Measurements from ENCODE around the gene HECW1.

HECW1 gene

DNA sequence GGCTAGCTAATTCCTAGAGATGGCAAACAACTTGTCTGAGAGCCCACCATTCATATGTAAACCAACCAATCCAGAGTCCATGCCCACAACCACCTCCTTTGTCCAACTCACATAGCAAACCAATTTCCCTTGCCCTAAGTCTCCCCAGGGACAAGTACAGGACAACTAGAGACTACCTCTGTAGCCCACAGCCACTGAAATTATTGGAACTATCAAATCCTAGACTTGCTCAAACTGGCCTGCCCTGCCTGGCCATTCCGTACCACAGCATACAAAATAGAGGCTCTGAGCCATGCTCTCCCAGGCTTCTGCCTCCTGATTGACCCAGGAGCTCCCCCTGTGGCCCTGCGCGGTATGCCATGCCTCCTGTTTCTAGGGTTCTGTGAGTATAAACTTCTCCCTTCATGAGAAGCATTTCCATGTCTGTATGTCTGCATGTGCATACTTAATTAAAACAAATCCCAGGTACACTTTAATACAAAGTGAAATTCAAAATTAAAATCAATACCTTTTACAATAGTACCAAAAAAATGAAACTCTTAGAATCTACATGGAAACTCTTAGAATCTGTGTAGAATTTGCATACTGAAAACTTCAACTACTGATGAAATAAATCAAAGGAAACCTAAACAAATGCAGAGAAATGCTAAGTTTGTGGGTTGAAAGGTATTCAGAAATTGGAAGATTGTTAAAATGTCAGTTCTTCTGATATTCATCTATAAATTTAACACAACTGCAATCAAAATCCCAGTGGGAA, 4.0 kb upstream of the HECW1 start:
- Histone ChIP-seq H3K27ac (ENCODE audit: low read depth, low read length) (no peak overlapping the region), H2BK120ac (ENCODE audit: low read depth, low read length) (no peak overlapping the region), H3K4me2 (ENCODE audit: low read length) (no peak overlapping the region), H3K79me2 (ENCODE audit: control insufficient read depth, insufficient read depth, low read length) (no peaks in the 10 kb centered on the region), H4K8ac (ENCODE audit: low read depth, low read length) (no peak overlapping the region), H3K4ac (ENCODE audit: low read depth, low read length) (peak overlapping the region; percentile 44), H3K79me1 (ENCODE audit: low read length) (no peaks in the 10 kb centered on the region), H3K4me1 (ENCODE audit: control insufficient read depth, low read depth, low read length) (no peaks in the 10 kb centered on the region), H4K5ac (ENCODE audit: low read length) (peak overlapping the region; percentile 76), H3K9ac (ENCODE audit: low read length) (no peak overlapping the region), H2AK5ac (ENCODE audit: low read length) (no peak overlapping the region), H3K36me3 (ENCODE audit: control insufficient read depth, insufficient read depth, low read length) (no peaks in the 10 kb centered on the region), H3K56ac (ENCODE audit: low read length) (peak overlapping the region; percentile 63), H3K4me3 (ENCODE audit: low read length) (no peak overlapping the region), H3K27me3 (ENCODE audit: insufficient read depth, low read length, poor library complexity) (no peaks in the 10 kb centered on the region), H3K18ac (ENCODE audit: low read length) (peak overlapping the region; percentile 43), H2BK15ac (replicated peaks; ENCODE audit: low read depth) (no peak overlapping the region), H3K23ac (ENCODE audit: low read length) (no peak overlapping the region), H2BK5ac (ENCODE audit: low read length) (no peak overlapping the region)
- DNase-seq = peak; percentile 87
- no CpG with 5 or more reads among the region's 3 CpGs for WGBS (ENCODE audit: extremely low coverage, insufficient coverage, low lambda C conversion rate)

DNA sequence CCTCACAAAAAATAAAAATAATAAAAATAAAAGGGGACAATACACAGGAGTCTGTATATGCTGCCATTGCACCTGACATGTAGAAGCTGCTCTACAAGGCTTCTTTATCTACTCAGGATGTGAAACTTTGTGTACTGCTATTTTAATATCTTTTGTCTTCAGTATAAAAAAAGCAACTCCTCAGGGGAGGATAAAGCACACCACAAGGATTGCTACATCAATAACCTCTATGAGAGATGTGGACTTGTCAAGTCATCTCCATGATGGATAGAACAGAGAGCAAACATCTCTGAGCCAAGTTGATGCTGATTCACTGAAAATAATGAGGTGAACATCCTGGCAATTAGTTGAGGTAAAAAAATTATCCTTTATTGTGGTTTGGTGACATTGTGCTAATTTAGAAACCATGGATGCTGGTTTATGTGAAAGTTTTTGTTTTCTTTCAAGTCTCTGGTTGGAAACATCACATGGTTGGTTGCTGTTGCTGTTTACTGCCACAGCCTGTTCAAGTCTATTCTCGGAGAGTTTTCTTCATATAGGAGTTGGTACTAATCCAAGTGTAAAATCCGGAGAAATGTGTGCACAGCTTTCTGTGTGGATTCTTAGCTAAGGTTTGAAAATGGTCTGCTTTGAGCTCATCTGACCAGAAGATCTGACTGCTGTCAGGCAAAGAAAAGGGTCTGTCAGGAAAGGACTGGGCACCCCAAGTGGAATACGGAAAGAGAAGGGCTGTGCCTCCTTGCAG, 1.5 kb upstream of the HECW1 start:
- no peak overlapping the region for H4K8ac ChIP-seq (ENCODE audit: low read depth, low read length)
- H3K56ac ChIP-seq (ENCODE audit: low read length) = peak overlapping the region; percentile 51
- H2BK15ac ChIP-seq (replicated peaks; ENCODE audit: low read depth) = no peak overlapping the region
- no peaks in the 10 kb centered on the region for H3K36me3 ChIP-seq (ENCODE audit: control insufficient read depth, insufficient read depth, low read length)
- H2BK120ac ChIP-seq (ENCODE audit: low read depth, low read length) = no peak overlapping the region
- no CpG with 5 or more reads among the region's 3 CpGs for WGBS (ENCODE audit: extremely low coverage, insufficient coverage, low lambda C conversion rate)
- H3K79me1 ChIP-seq (ENCODE audit: low read length) = no peaks in the 10 kb centered on the region
- H3K4ac ChIP-seq (ENCODE audit: low read depth, low read length) = no peak overlapping the region
- no peak overlapping the region for H3K23ac ChIP-seq (ENCODE audit: low read length)
- H3K4me2 ChIP-seq (ENCODE audit: low read length) = no peak overlapping the region
- H3K18ac ChIP-seq (ENCODE audit: low read length) = no peak overlapping the region
- H3K4me1 ChIP-seq (ENCODE audit: control insufficient read depth, low read depth, low read length) = peaks cover 3% of the 10 kb centered on the region
- H3K27ac ChIP-seq (ENCODE audit: low read depth, low read length) = no peak overlapping the region
- no peaks in the 10 kb centered on the region for H3K27me3 ChIP-seq (ENCODE audit: insufficient read depth, low read length, poor library complexity)
- no peak overlapping the region for H3K9ac ChIP-seq (ENCODE audit: low read length)
- no peaks in the 10 kb centered on the region for H3K79me2 ChIP-seq (ENCODE audit: control insufficient read depth, insufficient read depth, low read length)
- H3K4me3 ChIP-seq (ENCODE audit: low read length) = no peak overlapping the region
- H2BK5ac ChIP-seq (ENCODE audit: low read length) = no peak overlapping the region
- no peak for DNase-seq
- peak overlapping the region; percentile 49 for H2AK5ac ChIP-seq (ENCODE audit: low read length)
- no peak overlapping the region for H4K5ac ChIP-seq (ENCODE audit: low read length)

DNA sequence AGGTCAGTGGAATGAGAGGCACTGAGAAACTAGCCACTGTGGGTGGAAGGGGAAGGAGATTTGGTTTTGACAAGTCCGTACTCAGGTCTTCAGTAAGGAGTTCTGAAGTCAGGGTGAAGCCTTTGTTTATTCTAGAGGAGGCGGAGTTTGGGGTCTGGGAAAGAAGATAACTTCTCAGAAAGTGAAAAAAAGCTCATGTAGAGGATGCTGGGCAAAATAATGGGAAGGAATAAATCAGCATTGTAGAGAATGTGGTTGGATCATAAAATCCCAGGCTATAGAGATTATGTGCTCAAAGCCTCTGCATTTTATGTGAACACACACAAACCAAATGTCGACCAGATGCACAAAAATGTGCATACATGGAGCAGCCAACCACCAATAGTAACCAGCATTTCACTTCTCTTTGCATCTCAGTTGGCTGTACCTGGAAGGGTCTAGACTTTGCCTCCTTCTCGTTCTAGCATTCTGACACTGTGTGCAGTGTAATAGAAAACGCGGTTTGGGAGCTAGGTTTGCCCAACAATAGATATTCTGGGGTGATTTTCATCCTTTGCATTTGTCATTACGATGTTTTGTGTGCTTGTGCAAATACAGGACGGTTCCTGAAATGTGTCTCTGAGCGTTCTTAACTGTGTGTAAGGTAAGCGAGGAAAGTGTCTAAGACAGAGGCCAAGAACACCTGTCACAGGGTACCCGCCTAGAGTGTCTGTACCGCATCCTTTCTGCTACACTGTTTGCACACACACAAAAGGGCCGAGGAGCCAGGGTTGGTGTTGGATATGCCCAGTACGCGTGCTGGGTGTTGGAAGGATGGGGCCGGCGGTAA, 603 bp upstream of the HECW1 start:
- Histone ChIP-seq H4K8ac (ENCODE audit: low read depth, low read length) (no peak overlapping the region), H3K27me3 (ENCODE audit: insufficient read depth, low read length, poor library complexity) (no peaks in the 10 kb centered on the region), H3K4me3 (ENCODE audit: low read length) (no peak overlapping the region), H3K79me2 (ENCODE audit: control insufficient read depth, insufficient read depth, low read length) (no peaks in the 10 kb centered on the region), H3K4me2 (ENCODE audit: low read length) (no peak overlapping the region), H3K36me3 (ENCODE audit: control insufficient read depth, insufficient read depth, low read length) (no peaks in the 10 kb centered on the region), H4K5ac (ENCODE audit: low read length) (no peak overlapping the region), H3K56ac (ENCODE audit: low read length) (peak overlapping the region; percentile 80), H3K4ac (ENCODE audit: low read depth, low read length) (no peak overlapping the region), H3K23ac (ENCODE audit: low read length) (no peak overlapping the region), H3K27ac (ENCODE audit: low read depth, low read length) (no peak overlapping the region), H2BK15ac (replicated peaks; ENCODE audit: low read depth) (no peak overlapping the region), H3K9ac (ENCODE audit: low read length) (no peak overlapping the region), H3K18ac (ENCODE audit: low read length) (no peak overlapping the region), H3K79me1 (ENCODE audit: low read length) (no peaks in the 10 kb centered on the region), H2AK5ac (ENCODE audit: low read length) (peak overlapping the region; percentile 49), H2BK5ac (ENCODE audit: low read length) (no peak overlapping the region), H2BK120ac (ENCODE audit: low read depth, low read length) (no peak overlapping the region), H3K4me1 (ENCODE audit: control insufficient read depth, low read depth, low read length) (peaks cover 3% of the 10 kb centered on the region)
- WGBS (ENCODE audit: extremely low coverage, insufficient coverage, low lambda C conversion rate) = no CpG with 5 or more reads among the region's 17 CpGs
- DNase-seq = no peak

DNA sequence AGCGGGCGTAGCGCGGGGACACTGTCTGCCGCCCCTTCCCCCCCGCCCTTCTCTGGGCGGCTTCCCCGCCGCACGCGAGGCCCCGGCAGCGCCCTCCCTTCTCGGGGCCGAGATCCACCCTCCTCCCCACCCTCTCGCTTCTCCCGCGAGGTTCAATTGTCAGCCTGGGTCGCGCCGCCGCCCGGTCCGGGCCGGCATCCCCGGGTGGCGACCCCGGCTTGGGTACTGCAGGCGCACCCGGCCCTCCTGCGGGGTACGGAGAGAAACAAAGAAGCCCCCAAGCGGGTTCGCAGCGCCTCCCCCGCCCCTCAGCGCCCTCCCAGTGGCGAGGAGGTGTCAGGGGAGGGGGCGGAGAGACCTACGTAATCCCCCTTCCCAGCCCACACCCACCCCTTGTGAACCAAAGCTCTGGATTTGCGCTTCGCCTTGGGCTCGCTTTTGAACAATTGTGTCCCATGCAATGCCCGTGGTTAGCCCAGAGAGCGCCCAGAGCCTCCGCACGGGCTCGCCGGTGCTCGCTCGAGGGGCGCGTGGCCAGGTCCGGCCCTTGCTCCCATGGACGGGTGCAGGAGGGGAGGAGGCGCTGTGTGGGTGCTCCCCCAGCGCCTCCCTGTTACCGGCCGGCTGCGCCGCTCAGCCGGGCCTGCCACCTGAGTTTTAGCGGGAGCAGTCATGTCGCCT, 634 bp downstream of the HECW1 start:
- Histone ChIP-seq H3K27me3 (ENCODE audit: insufficient read depth, low read length, poor library complexity) (no peaks in the 10 kb centered on the region), H3K9ac (ENCODE audit: low read length) (peak overlapping the region; percentile 80), H4K8ac (ENCODE audit: low read depth, low read length) (no peak overlapping the region), H2BK120ac (ENCODE audit: low read depth, low read length) (peak overlapping the region; percentile 32), H3K4me2 (ENCODE audit: low read length) (peak overlapping the region; percentile 53), H3K4me3 (ENCODE audit: low read length) (peak overlapping the region; percentile 39), H4K5ac (ENCODE audit: low read length) (no peak overlapping the region), H3K4me1 (ENCODE audit: control insufficient read depth, low read depth, low read length) (peaks cover 3% of the 10 kb centered on the region), H2BK5ac (ENCODE audit: low read length) (no peak overlapping the region), H3K36me3 (ENCODE audit: control insufficient read depth, insufficient read depth, low read length) (no peaks in the 10 kb centered on the region), H3K79me1 (ENCODE audit: low read length) (no peaks in the 10 kb centered on the region), H3K4ac (ENCODE audit: low read depth, low read length) (no peak overlapping the region), H3K56ac (ENCODE audit: low read length) (peak overlapping the region; percentile 80), H2BK15ac (replicated peaks; ENCODE audit: low read depth) (no peak overlapping the region), H2AK5ac (ENCODE audit: low read length) (no peak overlapping the region), H3K79me2 (ENCODE audit: control insufficient read depth, insufficient read depth, low read length) (no peaks in the 10 kb centered on the region), H3K27ac (ENCODE audit: low read depth, low read length) (peak overlapping the region; percentile 53), H3K23ac (ENCODE audit: low read length) (no peak overlapping the region), H3K18ac (ENCODE audit: low read length) (peak overlapping the region; percentile 80)
- no CpG with 5 or more reads among the region's 64 CpGs for WGBS (ENCODE audit: extremely low coverage, insufficient coverage, low lambda C conversion rate)
- peak; percentile 90 for DNase-seq

DNA sequence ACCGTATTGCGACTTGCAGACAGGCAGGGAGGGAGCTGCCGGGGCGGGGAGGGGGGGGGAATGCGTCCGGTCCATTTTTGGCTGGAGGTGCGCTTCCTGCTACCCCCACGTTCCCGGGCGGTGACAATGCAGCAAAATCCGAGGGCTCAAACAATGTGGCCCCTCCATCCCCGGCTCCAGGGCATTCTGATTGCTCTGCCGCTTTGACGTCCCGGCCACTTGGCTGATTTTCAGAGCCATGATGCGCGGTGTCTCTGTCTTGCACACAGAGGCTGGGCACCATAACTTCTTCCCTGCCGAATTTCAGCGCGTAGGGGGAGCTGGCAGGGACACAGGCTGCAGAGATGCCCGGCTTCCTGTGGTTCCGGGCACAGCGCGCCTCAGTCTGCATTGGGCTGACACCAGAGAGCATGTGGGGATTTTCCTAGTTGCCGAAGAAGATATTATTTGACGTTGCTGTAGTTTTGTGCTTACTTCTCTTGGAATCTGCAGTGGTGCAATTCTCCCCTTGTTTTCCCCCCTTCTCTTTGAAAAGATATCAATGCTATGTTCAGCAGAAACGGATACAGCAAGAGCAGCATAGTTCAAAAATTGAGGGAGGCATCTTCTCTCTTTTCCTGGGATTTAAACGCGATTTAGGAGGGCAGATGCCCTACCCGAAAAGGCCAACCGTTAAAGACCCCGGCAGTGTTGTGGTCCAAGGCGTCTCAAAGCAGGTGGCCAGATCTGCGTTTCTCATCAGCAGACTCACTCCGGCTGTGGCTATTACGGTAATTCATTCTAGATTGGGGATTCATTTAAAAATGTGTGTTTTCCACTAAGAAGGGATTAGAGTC, 1.4 kb downstream of the HECW1 start:
- Histone ChIP-seq H3K18ac (ENCODE audit: low read length) (peak overlapping the region; percentile 80), H3K79me2 (ENCODE audit: control insufficient read depth, insufficient read depth, low read length) (no peaks in the 10 kb centered on the region), H3K4me2 (ENCODE audit: low read length) (peak overlapping the region; percentile 53), H3K36me3 (ENCODE audit: control insufficient read depth, insufficient read depth, low read length) (no peaks in the 10 kb centered on the region), H4K8ac (ENCODE audit: low read depth, low read length) (no peak overlapping the region), H3K27ac (ENCODE audit: low read depth, low read length) (peak overlapping the region; percentile 34), H3K56ac (ENCODE audit: low read length) (peak overlapping the region; percentile 80), H3K4me3 (ENCODE audit: low read length) (peak overlapping the region; percentile 39), H3K4ac (ENCODE audit: low read depth, low read length) (no peak overlapping the region), H2AK5ac (ENCODE audit: low read length) (no peak overlapping the region), H2BK15ac (replicated peaks; ENCODE audit: low read depth) (no peak overlapping the region), H3K23ac (ENCODE audit: low read length) (peak overlapping the region; percentile 37), H2BK120ac (ENCODE audit: low read depth, low read length) (no peak overlapping the region), H2BK5ac (ENCODE audit: low read length) (no peak overlapping the region), H3K4me1 (ENCODE audit: control insufficient read depth, low read depth, low read length) (peaks cover 3% of the 10 kb centered on the region), H4K5ac (ENCODE audit: low read length) (no peak overlapping the region), H3K9ac (ENCODE audit: low read length) (peak overlapping the region; percentile 80), H3K79me1 (ENCODE audit: low read length) (no peaks in the 10 kb centered on the region), H3K27me3 (ENCODE audit: insufficient read depth, low read length, poor library complexity) (no peaks in the 10 kb centered on the region)
- no CpG with 5 or more reads among the region's 36 CpGs for WGBS (ENCODE audit: extremely low coverage, insufficient coverage, low lambda C conversion rate)
- DNase-seq = no peak

Data from mesendoderm (in vitro differentiated cells).